HG03135 (cell line): ENCODE data around the gene IL25.
"Not testable (repeated sequence)": the region's sequence is repeated elsewhere in the genome, so short reads cannot be mapped to it uniquely, and the experiment has no call there.

ENCODE experiments used
- ATAC-seq: cut with Tn5 transposase; IDR thresholded peaks from one replicate; pipeline ENCODE4 v1.9.1; 2021; ENCODE audit warnings: mild to moderate bottlenecking, moderate library complexity; ENCODE audit not compliant: unreplicated experiment

Gene IL25

DNA sequence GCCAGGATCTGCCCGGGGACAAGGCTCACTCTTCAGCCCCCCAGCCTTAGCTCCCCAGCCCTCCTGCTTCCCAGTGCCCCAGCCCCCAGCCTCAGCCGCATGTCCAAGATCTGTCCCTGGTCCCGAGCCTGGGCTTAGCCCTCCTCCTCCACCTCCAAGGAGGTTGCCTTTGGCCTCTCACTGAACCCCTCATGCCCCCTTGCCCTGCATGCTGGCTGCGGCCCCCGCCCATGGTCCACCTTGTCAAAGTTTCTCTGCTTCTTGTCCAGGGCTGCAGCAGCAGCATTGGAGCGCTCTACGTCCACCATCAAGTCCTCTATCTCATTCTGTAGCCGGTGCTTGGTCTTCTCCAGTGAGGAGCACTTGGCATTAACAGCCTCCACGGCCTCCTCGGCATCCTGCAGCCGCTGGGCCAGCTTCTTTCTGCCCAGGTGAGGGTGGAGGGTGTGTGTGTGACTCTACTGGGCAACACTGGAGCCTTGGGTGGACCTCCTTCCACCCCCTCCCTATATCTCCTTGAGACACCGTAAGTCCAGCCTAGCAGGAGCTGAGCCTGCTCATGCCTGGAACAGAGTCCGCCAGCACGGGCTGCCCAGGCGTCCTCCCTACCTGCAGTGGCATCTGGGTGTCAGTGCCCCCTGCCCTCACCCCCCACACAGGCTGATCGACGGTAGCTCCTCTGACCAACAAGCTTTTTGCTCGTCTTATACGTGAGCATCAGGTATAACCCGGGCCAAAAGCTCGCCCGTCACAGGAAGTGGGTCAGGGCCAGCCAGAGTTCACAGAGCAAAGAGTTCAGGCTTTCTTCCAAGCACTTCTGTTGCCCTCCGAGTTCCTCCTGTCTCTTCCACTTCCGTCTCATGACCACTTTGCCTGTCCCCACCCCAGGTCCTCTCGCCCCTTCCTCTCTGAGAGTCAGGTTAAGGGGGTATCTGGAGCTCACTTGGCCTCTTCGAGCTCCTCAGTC, 15.6 kb downstream of the IL25 start:
- no peak for ATAC-seq

DNA sequence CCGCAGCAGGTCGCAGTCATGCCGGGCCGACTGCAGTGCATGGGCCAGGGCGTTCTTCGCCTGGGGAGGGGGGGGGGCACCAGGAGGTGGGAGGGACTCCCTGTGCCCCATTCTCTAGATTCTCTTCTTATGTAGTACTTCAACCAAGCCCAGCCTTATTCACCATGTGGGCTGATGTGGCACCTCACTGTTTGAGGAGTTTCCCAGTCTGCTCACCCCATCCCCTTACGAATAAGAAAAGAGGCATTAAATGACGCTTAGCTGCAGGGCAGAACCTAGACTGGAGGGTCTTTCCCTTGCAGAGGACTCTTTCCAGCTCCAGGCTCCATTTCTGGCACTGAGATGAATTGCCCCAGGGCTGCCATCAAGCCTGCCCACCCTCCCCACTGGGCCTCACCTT, 16.4 kb downstream of the IL25 start:
- no peak for ATAC-seq

DNA sequence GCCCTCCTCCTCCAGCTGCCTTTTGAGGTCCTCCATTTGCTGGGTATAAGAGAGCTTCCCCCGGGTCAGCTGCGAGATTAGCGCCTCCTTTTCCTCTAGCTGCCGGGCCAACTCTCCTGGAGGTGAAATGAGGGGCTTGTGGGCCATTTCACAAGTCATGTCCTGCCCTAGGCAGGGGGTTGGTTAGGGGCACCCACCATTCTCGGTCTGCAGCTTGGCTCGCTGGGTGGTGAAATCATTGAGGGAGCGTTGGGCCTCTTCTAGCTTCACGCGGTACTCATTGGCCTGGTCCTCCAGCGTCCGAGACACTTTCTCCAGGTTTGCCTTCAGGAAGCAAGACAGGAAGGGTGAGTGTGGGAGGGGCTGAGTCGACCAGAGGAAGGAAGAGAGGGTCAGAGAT, 16.8 kb downstream of the IL25 start:
- no peak for ATAC-seq

DNA sequence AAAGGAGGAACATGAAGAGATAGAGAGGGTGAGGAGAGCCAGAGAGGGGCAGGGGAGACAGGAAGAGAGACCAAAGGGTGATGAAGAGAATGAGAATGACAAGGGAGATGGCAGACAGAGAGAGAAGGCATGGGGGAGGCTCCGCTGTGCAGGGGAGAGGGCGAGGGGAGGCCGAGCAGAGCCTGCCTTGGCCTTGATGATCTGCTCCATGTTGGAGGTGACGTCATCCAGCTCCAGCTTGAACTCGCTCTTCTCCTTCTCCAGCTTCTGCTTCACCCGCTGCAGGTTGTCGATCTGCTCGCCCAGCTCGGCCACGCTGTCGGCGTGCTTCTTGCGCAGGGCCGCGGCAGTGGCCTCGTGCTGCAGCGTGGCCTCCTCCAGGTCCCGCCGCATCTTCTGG, 17.3 kb downstream of the IL25 start:
- not testable (repeated sequence) for ATAC-seq

DNA sequence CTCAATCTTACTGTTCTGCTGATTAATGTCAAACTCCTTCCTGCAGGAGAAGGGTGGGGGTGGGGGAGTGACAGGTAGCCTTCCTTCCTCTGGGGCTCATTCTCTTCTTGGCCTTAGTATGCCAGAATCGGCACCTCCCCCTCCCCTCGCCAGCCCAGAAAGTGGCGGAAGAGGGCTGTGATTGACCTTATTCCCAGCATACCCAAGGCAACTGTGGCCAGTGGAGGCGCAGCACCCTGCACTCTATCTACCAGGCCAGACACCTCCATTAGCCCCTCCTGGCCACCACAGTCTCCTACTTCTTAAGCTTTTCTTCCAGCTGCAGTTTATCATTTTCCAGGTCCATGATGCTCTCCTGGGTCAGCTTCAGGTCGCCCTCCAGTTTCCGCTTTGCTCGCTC, 20.0 kb downstream of the IL25 start:
- ATAC-seq, result no peak

DNA sequence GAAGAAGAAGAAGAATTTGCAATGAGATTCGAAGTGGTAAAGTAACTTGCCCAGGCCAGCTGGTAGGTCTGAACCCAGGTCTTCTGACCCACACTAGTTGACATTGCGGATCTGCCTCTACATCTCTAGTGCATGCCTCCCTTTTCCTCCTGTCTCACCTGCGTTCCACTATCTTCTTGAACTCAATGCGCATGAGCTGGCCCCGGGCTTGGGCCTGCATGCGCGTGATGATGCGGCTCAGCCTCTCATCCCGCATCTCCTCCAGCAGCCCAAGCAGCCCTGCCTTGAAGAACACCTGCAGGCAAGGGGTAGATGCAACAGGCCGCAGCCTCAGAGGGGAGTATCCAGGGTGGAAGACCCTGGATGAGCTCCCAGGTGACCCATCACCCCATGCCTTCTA, 23.5 kb downstream of the IL25 start:
- no peak for ATAC-seq

DNA sequence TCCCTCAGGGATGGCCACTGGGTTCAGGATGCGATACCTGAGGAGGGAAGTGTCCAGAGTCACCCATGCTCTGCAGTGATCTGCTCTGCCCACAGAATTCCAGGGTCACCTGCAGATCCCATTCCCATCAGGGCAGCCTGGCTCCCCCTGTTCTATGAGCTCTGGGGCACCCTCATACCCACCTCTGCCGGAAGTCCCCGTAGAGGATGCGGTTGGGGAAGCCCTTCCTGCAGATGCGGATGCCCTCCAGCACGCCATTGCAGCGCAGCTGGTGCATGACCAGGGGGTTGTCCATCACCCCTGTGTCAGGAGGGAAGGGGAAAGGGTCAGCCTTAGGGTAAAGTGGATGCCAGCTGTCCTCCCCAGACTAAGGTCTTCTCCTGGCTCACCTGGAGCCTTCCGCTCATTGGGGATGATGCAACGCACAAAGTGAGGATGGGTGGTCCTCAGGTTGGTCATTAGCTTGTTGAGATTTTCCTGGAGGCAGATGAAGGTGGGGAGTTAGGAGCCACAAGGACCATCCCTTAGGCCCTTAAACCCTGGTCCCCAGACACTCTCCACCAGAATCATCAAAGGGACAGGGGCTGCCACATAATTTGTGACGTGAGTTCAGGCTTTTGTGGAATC, 24.3 kb downstream of the IL25 start:
- ATAC-seq, result no peak

DNA sequence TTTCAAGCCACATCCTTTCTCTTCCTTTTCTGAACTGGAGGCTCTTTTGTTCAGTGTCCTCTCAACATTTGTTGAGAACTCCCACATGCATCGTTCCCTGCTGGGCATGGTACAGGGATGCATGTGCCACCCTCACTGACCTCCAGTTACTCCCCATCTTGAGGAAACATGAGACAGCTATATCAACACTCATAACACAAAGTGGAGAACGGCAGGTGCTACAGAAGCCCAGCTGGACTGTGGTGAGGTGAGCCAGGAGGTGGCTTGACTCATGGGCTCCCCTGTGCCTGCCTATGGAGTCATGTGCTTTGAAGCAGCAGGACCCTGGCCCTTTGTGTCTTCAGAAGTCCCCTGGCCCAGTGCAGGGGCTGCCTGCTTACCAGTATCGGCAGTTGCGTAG, 25.7 kb downstream of the IL25 start:
- ATAC-seq, result no peak

DNA sequence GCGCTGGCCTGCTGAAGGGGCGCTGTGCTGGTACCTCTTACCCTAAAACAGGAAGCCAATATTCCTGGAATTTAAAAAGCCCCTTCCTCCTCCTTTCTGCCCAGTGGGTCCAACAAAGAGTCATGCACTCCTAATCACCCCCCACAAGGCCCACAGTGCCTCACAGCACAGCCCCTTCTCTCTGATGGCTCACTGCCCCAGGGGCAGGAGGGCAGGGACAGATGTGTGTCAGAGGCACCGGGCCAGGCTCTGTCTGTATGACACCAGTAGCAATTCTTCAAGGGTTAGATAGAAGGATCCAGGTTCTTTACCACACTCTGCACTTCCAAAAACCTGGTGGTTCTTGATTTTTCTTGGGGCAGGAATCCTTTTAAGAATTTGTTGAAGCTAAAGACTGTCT, 26.5 kb downstream of the IL25 start:
- ATAC-seq, result no peak

DNA sequence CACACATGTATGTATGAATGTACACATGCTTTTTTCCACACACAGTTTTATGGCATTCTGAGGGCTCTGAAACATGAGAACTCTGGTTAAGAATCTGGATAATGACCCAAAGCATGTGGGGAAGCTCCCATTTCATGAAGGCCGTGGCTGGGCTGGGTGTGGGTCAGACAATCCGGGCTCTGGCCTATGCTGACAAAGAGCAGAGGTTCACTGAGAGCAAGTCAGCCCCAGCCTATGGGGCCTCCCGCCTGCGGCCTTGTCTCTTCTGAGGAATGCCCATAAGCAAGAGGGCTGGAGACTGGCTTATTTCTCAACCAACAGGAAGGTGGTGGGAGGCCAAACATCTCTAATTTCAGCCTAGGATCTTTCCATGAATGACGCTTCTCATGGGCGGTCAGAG, 27.0 kb downstream of the IL25 start:
- no peak for ATAC-seq

DNA sequence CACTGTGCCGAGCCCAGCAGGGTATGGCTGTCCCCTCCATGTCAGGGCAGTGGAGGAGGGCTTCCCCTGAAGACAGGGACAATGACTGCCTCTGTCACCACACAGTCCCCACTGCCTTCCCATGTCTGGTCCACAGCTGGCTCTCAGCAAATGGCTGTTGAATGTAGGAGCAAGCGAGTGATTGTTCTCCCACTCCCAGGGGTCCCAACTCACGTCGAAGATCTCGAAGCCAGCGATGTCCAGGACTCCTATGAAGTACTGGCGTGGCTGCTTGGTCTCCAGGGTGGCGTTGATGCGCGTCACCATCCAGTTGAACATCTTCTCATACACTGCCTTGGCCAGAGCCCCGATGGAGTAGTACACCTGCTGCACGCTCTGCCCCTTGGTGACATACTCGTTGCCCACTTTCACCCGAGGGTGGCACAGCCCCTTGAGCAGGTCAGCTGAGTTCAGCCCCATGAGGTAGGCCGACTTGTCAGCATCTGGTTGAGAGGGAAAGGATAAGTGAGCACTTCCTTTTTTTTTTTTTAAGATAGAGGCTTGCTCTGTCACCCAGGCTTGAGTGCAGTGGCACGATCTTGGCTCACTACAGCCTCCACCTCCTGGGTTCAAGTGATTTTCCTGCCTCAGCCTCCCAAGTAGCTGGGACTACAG, 28.0 kb downstream of the IL25 start:
- ATAC-seq, result not testable (repeated sequence)

DNA sequence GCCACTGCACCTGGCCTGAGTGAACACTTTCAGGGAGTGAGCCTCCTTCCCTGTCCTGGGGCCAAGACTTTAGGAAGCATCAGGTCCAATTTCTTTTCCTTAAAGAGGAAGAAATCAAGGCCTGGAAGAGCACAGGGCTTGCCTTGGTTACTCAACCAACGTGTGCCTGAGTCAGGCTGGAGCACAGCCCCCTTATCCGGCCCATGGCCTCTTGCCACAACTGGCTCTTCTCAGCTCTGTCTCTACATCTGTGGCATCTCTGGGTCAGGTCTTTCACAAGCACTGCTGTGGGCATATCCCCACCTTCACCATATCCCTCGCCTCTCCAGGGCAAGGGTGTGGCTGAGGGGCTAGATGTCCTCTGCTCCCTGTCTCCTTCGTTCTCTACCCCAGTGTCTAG, 28.7 kb downstream of the IL25 start:
- no peak for ATAC-seq

DNA sequence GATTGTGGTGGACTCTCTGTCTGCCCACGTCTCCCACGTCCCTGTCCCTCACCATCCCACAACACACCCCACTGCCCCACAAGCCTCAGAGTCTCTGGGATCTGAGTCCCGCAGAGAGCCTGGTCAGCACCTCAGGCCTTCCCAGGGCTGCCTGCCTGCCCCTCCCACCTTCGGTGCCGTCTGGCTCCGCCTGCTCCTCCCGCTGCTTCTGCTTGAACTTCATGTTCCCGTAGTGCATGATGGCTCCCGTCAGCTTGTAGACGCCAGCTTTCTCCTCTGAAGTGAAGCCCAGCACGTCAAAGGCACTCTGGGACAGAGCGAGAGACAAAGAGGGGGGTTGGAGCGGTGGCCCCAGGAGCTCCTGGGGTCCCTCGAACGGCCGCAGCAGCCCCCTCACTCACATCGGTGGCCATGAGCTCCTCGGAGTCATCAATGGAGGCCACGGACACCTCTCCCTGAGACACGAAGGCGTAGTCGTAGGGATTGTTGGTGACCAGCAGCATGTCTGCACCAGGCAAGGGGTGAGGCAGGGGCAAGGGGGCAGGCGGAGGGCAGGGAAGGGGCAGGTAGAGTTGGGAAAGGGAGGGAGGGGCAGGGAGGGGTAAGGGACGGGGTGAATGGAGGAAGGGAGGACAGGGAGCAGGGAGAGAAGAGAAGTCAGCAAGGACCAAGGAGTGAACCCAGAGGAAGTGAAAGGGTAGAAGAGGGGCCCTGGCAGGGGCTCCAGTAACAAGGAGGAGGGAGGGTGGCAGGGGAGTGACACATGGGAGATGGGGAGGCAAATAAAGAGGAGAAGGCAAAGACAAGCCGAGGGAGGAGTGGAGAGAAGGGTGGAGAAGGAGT, 29.9 kb downstream of the IL25 start:
- ATAC-seq, result no peak

DNA sequence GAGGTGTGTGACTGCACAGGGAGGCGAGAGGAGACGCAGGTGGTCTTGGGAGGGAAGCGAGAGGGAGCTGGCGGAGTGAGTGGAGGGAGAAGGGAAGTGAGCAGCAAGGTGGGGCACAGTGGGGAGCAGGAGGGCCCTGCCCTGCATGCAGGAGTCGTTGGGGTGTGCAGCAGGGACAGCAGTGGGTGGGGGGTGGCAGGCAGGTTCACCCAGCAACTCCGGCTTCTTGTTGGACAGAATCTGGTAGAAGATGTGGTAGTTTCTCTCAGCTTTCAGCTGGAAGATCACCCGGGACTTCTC, 30.5 kb downstream of the IL25 start:
- no peak for ATAC-seq

DNA sequence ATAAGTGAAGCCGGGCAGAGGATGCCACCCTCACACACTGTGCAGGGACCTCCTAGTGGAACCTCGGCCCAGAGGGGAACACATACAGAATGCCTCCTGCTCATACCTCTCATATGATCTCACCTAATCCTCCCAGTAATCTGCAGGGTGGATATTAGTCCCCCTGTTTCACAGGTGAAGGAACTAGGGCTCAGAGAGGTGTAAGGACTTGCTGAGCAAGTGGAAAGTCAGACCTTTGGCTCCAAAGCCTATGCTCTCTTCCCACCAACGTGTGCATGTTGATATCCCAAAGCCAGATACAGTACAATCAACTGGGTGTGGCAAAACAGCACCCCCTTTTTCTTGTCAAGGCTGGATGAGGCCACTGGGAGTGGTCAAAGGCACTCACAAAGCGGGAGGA, 31.3 kb downstream of the IL25 start:
- no peak for ATAC-seq

DNA sequence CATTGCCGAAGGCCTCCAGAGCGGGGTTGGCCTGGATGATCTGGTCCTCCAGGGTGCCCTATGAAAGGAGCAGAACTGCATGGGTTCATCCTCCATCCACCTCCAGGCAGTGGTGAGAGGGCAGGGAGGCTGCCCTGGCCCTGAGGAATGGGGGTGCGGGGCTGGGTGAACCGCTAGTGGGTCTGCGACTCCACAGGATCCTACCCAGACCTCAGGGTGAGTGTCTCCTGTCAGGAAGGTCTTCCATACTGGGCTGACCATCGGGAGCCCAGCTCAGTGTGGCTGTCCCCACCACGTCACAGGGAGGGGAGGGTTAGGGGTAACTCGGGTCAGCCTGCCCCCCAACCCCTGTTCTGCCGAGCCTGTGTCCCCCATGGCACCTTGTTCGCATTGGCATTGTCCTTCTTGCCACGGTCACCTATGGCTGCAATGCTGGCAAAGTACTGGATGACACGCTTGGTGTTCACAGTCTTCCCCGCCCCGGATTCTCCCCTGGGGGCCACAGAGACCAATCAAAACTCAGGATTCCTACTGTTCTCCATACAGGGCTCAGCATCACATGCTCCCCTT, 31.8 kb downstream of the IL25 start:
- no peak for ATAC-seq

DNA sequence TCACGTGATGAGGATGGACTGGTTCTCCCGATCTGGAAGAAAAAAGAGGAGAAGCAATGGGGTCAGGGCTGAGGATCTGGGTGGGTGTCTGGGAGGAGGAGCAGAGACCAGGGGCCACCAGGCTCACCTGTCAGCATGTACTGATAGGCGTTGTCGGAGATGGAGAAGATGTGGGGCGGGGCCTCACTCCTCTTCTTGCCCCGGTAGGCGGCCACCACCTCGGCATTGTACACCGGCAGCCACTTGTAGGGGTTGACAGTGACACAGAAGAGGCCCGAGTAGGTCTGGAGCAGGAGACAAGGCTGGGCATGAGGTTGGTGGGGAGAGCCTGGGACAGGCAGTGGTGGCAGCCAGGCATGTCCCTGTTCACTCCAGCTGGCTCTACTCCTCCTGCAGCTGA, 32.5 kb downstream of the IL25 start:
- ATAC-seq, result no peak

DNA sequence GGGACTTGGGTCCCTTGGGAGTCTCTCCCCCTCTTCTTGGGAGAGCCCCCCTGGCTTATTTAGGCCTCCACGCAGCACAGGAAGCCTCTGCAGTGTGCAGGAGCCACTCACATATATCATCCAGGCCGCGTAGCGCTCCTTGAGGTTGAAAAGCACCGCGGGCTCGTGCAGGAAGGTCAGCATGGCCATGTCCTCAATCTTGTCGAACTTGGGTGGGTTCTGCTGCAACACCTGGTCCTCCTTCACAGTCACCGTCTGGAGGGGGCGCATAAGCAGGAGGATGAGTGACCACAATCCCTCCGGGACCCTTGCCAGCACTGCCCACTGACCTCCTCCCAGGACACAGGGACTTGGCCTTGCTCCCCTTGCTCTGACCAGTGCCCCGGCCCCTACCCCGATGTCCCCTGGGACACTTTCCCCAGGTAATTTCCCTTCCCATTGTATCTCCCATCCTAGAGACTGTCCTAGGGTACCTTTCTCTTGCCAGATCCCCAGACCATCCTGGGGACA, 33.0 kb downstream of the IL25 start:
- no peak for ATAC-seq

DNA sequence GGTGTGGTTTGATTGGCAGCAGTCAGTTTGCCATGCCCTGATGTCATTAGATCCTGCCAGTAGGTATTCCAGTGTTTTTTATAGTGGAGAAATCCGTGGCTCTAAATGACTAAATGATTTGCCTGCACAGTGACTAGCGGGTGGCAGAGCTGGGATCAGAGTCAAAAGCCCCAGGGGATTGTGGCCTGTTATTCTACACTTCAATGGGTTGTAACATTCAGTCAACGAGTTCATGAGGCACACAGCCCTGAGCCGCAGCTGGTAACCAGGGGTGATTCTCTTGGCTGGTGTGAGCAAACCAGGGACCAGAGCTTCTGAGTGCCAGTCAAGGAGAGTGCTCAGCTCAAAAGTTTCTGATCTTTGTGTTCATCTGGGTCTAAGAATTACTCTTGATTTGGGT, 33.6 kb downstream of the IL25 start:
- no peak for ATAC-seq

DNA sequence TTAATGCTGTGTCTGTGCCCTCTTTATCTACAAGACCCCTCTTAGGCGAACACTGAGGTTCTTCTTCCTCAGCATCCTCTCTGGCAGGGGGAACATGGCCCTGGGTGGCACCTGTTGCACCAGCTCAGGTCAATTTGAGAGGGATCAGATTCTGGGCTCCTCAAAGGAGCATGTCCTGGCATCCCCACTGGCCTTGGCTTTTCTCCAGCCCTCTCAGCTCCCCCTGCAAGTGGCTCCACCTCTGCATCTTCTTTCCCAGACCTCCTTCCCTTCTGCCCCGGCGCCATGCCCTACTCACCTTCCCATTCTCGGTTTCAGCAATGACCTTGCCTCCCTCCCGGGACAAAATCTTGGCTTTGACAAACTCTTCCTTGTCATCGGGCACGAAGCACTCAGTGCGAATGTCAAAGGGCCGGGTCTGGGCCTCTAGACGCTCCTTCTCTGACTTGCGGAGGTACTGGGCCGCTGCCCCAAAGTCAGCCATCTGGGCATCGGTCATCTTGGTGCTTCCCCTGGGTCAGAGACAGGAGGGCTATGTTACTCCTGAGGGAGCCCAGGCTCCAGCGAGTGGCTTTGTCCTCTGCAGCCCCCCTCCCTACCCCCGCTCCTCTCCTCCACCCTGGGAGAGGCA, 34.2 kb downstream of the IL25 start:
- ATAC-seq, result no peak
